ENCODE data around the gene CNOT4. TPM values are rescaled to one million over a fixed set of nuclear protein-coding genes. Genes with fewer than 3 reads are reported as not detected.
"Not testable (repeated sequence)": the region's sequence is repeated elsewhere in the genome, so short reads cannot be mapped to it uniquely, and the experiment has no call there.

The CNOT4 gene
- total and polyA plus RNA-seq, 9 donors = 9.1 to 38.9 (median 30.5) TPM

- TF ChIP-seq POLR2A (IDR thresholded peaks at IDR 0.05) (no peak), CTCF (IDR thresholded peaks at IDR 0.05) (no peak)
- DNase-seq = no peak
- H3K4me3 ChIP-seq = no peak overlapping the region
- no peaks in the 10 kb centered on the region for H3K4me1 ChIP-seq (ENCODE audit: insufficient read depth)
- intact Hi-C loops (cut with DNase I) = no loop called here
- H3K27me3 ChIP-seq = no peaks in the 10 kb centered on the region
- H3K36me3 ChIP-seq = no peaks in the 10 kb centered on the region
- 64 to 74% (median 64%) methylated on average over 4 of the region's 4 CpGs for WGBS, 3 donors
- no peaks in the 10 kb centered on the region for H3K9me3 ChIP-seq
- no peak overlapping the region for H3K27ac ChIP-seq
Measured at GRCh38 chr7:135355377-135356048, 154.4 kb downstream of the CNOT4 start.

DNA sequence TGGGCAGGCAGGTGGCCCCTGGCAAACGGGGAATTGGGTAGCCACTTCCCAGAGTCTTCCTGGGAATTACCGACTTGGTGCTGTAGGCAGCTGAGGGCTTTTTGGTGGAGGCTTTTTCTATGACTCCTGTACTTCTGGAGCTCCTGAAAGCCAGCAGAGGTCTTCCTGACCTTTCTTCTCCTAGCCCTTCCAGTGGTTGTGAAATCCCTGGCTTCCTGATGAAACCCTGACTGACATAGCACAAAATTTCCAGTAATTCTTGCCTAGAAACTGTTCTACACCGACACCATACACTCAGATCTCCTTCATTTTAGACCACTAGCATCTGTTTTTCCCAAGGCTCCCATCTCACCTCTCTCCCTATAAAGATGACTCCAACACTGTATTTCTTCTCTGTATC, 156.1 kb downstream of the CNOT4 start:
- TF ChIP-seq POLR2A (IDR thresholded peaks at IDR 0.05) (no peak), CTCF (IDR thresholded peaks at IDR 0.05) (no peak), EP300 (IDR thresholded peaks at IDR 0.05) (no peak)
- no peaks in the 10 kb centered on the region for H3K27me3 ChIP-seq
- WGBS, 3 donors = 78 to 85% (median 82%) methylated on average over 3 of the region's 3 CpGs
- intact Hi-C loops (cut with DNase I) = no loop called here
- H3K27ac ChIP-seq = no peak overlapping the region
- no peaks in the 10 kb centered on the region for H3K4me1 ChIP-seq (ENCODE audit: insufficient read depth)
- no peaks in the 10 kb centered on the region for H3K9me3 ChIP-seq
- H3K36me3 ChIP-seq = no peaks in the 10 kb centered on the region
- H3K4me3 ChIP-seq = no peak overlapping the region
- no peak for DNase-seq

DNA sequence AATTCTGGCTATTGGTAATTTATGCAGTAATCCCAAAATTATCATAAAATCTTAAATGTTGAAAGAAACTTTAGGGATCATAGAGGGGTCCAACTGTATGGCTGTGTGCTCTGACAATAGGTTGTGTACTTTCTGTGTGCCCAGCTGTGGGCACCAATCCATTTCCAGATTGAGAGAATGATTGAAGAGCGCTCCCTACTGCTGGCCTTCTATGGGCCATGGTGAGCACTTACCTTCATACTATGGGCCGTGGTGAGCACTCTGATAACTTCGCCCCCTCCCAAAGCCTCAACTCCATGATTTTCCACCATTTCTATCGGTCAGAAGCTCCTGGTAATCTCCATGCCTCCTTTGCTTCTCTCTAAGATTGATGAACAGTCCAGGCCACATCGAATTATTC, 157.6 kb downstream of the CNOT4 start:
- Histone ChIP-seq H3K9me3 (no peaks in the 10 kb centered on the region), H3K27ac (no peak overlapping the region), H3K4me3 (no peak overlapping the region), H3K36me3 (no peaks in the 10 kb centered on the region), H3K27me3 (no peaks in the 10 kb centered on the region), H3K4me1 (ENCODE audit: insufficient read depth) (no peaks in the 10 kb centered on the region)
- DNase-seq = no peak
- WGBS, 3 donors = 85 to 90% (median 86%) methylated on average over 5 of the region's 5 CpGs
- no peak for TF ChIP-seq POLR2A (IDR thresholded peaks at IDR 0.05)
- no peak for TF ChIP-seq EP300 (IDR thresholded peaks at IDR 0.05)
- no peak for TF ChIP-seq CTCF (IDR thresholded peaks at IDR 0.05)
- intact Hi-C loops (cut with DNase I) = no loop called here

DNA sequence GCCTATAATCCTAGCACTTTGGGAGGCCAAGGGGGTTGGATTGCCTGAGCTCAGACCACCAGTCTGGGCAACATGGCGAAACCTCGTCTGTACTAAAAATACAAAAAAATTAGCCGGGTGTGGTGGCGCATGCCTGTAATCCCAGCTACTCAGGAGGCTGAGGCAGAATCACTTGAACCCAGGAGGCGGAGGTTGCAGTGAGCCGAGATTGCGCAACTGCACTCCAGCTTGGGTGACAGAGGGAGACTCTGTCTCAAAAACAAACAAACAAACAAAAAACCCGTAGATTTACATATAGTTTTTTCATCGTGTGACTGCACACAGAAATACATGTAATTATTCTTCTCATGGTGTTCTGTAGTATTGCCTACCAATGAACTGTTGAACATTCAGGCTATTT, 158.8 kb downstream of the CNOT4 start:
- H3K36me3 ChIP-seq; DNase-seq; intact Hi-C loops (cut with DNase I); H3K9me3 ChIP-seq; H3K4me3 ChIP-seq; H3K27me3 ChIP-seq; H3K27ac ChIP-seq; H3K4me1 ChIP-seq (ENCODE audit: insufficient read depth): not testable (repeated sequence)
- 88 to 94% (median 93%) methylated on average over 9 of the region's 9 CpGs for WGBS, 3 donors

- H3K4me1 ChIP-seq (ENCODE audit: insufficient read depth) = no peaks in the 10 kb centered on the region
Measured at GRCh38 chr7:135349746-135350145, 160.2 kb downstream of the CNOT4 start.

More at GRCh38 chr7:135349746-135350145, 160.2 kb downstream of the CNOT4 start:
- TF ChIP-seq CTCF (IDR thresholded peaks at IDR 0.05) (no peak), EP300 (IDR thresholded peaks at IDR 0.05) (no peak), POLR2A (IDR thresholded peaks at IDR 0.05) (no peak)
- H3K9me3 ChIP-seq = no peaks in the 10 kb centered on the region
- no peak overlapping the region for H3K27ac ChIP-seq
- no peak for DNase-seq
- H3K36me3 ChIP-seq = no peaks in the 10 kb centered on the region
- intact Hi-C loops (cut with DNase I) = no loop called here
- no peaks in the 10 kb centered on the region for H3K27me3 ChIP-seq
- H3K4me3 ChIP-seq = no peak overlapping the region
- 77 to 92% (median 91%) methylated on average over 1 of the region's 1 CpG for WGBS, 3 donors
